Measurements from ENCODE around the gene RFC1. TPM values are rescaled to one million over a fixed set of nuclear protein-coding genes. Genes with fewer than 3 reads are reported as not detected.

The RFC1 gene
- total RNA-seq, 1 experiment from 2014 or later, result 56.8 TPM

DNA sequence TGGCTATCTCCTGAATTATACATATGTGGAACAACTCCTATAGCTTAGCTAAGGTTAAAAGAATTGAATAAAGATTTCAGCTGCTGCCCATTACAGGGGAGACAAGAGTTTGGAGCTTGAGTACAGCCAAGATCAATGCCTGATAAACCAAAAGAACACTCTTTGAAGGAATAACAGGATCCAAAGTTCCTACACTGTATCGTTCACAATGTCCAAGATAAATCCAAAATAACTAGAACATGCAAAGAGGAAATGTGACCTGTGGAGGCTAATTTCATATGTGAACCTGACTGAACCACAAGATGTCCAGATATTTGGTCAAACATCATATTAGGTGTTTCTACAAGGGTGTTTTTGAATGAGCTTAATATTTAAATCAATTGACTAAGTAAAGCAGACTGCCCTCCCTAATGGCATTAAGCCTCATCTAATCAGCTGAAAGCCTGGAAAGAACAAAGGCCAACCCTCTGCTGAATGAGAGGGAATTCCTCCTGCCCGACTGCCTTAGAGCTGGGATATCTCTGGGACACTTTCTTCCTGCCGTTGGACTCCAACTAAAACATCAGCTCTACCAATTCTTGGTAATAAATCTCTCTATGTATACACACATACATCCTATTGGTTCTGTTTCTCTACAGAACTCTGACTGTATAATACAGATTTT lies 19.2 kb downstream of the RFC1 start:
- WGBS (ENCODE audit: extremely low coverage, insufficient read length, low lambda C conversion rate), result no CpG with 5 or more reads among the region's 3 CpGs
- H4K5ac ChIP-seq (ENCODE audit: insufficient read length, low read depth, low read length), result no peak overlapping the region
- H3K9me3 Mint-ChIP-seq, result no peaks in the 10 kb centered on the region
- H3K4me1 ChIP-seq (ENCODE audit: insufficient read depth, low read length), result no peaks in the 10 kb centered on the region
- H3K79me1 ChIP-seq (ENCODE audit: insufficient read depth, low read depth, low read length, poor library complexity, severe bottlenecking), result peaks cover 9% of the 10 kb centered on the region
- H4K91ac ChIP-seq (ENCODE audit: insufficient read length, low read depth, low read length), result no peak overlapping the region
- H2BK15ac ChIP-seq (ENCODE audit: low read depth, low read length), result no peak overlapping the region
- H3K4me3 Mint-ChIP-seq, result no peak overlapping the region
- no peak overlapping the region for H3K27ac ChIP-seq (ENCODE audit: insufficient read length, low read depth, low read length)
- no peak overlapping the region for H3K4me2 ChIP-seq (ENCODE audit: insufficient read depth, insufficient read length, low read length)
- no peak overlapping the region for H2BK20ac ChIP-seq (ENCODE audit: low read depth, low read length, poor library complexity, severe bottlenecking)
- no peak overlapping the region for H4K8ac ChIP-seq (replicated peaks; ENCODE audit: insufficient read length, low read depth, low read length)
- no peaks in the 10 kb centered on the region for H3K23me2 ChIP-seq (ENCODE audit: insufficient read length, low read depth, low read length, poor library complexity, severe bottlenecking)
- TF ChIP-seq, protein P1, sequence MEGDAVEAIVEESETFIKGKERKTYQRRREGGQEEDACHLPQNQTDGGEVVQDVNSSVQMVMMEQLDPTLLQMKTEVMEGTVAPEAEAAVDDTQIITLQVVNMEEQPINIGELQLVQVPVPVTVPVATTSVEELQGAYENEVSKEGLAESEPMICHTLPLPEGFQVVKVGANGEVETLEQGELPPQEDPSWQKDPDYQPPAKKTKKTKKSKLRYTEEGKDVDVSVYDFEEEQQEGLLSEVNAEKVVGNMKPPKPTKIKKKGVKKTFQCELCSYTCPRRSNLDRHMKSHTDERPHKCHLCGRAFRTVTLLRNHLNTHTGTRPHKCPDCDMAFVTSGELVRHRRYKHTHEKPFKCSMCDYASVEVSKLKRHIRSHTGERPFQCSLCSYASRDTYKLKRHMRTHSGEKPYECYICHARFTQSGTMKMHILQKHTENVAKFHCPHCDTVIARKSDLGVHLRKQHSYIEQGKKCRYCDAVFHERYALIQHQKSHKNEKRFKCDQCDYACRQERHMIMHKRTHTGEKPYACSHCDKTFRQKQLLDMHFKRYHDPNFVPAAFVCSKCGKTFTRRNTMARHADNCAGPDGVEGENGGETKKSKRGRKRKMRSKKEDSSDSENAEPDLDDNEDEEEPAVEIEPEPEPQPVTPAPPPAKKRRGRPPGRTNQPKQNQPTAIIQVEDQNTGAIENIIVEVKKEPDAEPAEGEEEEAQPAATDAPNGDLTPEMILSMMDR (conservative IDR thresholded peaks at IDR 0.05), result no peak
- H2BK12ac ChIP-seq (ENCODE audit: insufficient read length, low read depth, low read length), result no peak overlapping the region
- H2BK5ac ChIP-seq (ENCODE audit: insufficient read length, low read length), result no peak overlapping the region
- no peak overlapping the region for H3K9ac ChIP-seq (ENCODE audit: extremely low read depth, insufficient read length, low read length)
- H3K4me1 Mint-ChIP-seq, result peaks cover 7% of the 10 kb centered on the region in 2 experiments
- no peak overlapping the region for H3K4ac ChIP-seq (ENCODE audit: low read depth, low read length)
- H3K27ac Mint-ChIP-seq, result peak overlapping the region in 1 of 3 experiments; percentile 40; a peak in 1 of 7 replicates
- peaks cover 7% of the 10 kb centered on the region; the same call in 1 of the 2 replicates for H3K79me2 ChIP-seq (ENCODE audit: insufficient read depth, low read length)
- no peak overlapping the region for H3K14ac ChIP-seq (ENCODE audit: insufficient read depth, low read length)
- DNase-seq, result no peak
- H3T11ph ChIP-seq (ENCODE audit: low read length), result no peak overlapping the region
- no peak overlapping the region for H3K18ac ChIP-seq (ENCODE audit: insufficient read length, low read depth, low read length)
- H3K23ac ChIP-seq (ENCODE audit: insufficient read length, low read depth, low read length), result no peak overlapping the region
- H3K36me3 Mint-ChIP-seq (ENCODE audit: insufficient read depth in 1 of 3, low read depth in 3 of 3), result peaks cover 16 to 39% (median 39%) of the 10 kb centered on the region in 3 experiments; a peak in 6 of 7 replicates
- H2AK5ac ChIP-seq (ENCODE audit: insufficient read length, low read length), result no peak overlapping the region
- H4K20me1 ChIP-seq (ENCODE audit: control insufficient read depth, insufficient read depth, insufficient read length), result no peaks in the 10 kb centered on the region
- no peak overlapping the region for H2BK120ac ChIP-seq (ENCODE audit: low read depth, low read length, poor library complexity, severe bottlenecking)
- H3K9me3 ChIP-seq (ENCODE audit: control insufficient read depth, low read depth, low read length), result no peaks in the 10 kb centered on the region
- no peaks in the 10 kb centered on the region for H3K27me3 Mint-ChIP-seq (ENCODE audit: low read depth)
- no peak overlapping the region for H2AFZ ChIP-seq (ENCODE audit: low read length)
- H3K56ac ChIP-seq (ENCODE audit: insufficient read length, low read depth, low read length), result no peak overlapping the region
- H3K27me3 ChIP-seq (ENCODE audit: insufficient read depth, low read length), result no peaks in the 10 kb centered on the region
